ENCODE measurements around the gene DDX39B. TPM values are rescaled to one million over a fixed set of nuclear protein-coding genes. Genes with fewer than 3 reads are reported as not detected.

The DDX39B gene
- total and polyA plus RNA-seq, 9 of the 15 experiments (the other 6 are each of a cell fraction or from before 2014, with no cell fraction given) = 479 to 869 (median 592) TPM

DNA sequence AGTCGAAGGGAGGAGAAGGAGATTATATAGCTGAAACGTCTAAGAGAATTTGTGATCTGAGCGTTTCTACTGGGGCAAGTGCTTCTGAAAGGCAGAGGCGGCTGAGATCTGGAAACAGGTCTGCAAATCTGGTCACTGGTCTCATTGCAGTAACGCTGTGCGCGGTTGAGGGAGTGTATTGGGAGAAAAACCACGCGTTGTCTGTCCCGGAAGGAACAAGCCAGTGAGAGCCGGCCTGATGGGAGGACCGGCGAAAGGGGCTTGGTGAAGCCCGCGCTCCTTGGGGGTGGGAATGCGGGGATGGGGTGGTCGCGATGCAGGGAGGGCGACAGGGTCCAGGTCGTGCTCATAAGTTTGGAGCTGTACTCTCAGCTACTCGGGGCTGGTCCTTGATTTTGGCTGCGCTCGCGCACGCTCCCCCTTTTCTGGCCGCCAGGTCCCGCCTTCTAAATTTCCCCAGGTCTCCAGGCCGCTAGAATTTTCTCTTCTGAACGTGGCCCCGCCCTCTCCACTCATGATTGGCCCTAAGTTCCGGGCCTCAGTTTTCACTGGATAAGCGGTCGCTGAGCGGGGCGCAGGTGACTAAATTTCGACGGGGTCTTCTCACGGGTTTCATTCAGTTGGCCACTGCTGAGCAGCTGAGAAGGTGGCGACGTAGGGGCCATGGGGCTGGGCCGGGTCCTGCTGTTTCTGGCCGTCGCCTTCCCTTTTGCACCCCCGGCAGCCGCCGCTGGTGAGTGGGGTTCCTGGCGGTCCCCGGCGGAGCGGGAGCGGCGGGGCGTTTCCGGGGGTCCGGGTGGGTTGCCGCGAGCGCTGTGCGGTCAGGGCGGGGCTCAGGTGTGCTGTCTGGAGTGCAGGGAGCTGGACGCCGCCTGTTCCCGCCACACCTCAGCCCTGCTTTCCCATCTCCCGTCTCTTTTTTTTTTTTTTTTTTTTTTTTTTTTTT, 44.0 kb downstream of the DDX39B start, which contains the start of gene MICB (continued):
- TF ChIP-seq, protein P1, sequence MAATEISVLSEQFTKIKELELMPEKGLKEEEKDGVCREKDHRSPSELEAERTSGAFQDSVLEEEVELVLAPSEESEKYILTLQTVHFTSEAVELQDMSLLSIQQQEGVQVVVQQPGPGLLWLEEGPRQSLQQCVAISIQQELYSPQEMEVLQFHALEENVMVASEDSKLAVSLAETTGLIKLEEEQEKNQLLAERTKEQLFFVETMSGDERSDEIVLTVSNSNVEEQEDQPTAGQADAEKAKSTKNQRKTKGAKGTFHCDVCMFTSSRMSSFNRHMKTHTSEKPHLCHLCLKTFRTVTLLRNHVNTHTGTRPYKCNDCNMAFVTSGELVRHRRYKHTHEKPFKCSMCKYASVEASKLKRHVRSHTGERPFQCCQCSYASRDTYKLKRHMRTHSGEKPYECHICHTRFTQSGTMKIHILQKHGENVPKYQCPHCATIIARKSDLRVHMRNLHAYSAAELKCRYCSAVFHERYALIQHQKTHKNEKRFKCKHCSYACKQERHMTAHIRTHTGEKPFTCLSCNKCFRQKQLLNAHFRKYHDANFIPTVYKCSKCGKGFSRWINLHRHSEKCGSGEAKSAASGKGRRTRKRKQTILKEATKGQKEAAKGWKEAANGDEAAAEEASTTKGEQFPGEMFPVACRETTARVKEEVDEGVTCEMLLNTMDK (IDR thresholded peaks at IDR 0.05; ENCODE audit: borderline replicate concordance, insufficient read depth, low read depth, low read length, poor library complexity, severe bottlenecking) = no peak
- TF ChIP-seq PTBP1 (IDR thresholded peaks at IDR 0.05; ENCODE audit: low read depth, low read length) (no peak), ATF7 (IDR thresholded peaks at IDR 0.05) (peak; percentile 93), ZSCAN29 (IDR thresholded peaks at IDR 0.05) (no peak), KDM1A (IDR thresholded peaks at IDR 0.05) (peak; percentile 33 to 52; a peak in 3 of 4 replicates), FOXA1 (IDR thresholded peaks at IDR 0.05; ENCODE audit: borderline replicate concordance) (no peak), ZNF41 (CRISPR knock-in tag; conservative IDR thresholded peaks at IDR 0.05) (no peak), HMGN3 (IDR thresholded peaks at IDR 0.05; ENCODE audit: borderline replicate concordance, extremely low read depth, insufficient read length, low read depth, low read length) (peak; percentile 27), SAP30 (IDR thresholded peaks at IDR 0.05; ENCODE audit: borderline replicate concordance, insufficient read depth, low read depth, low read length, poor library complexity, severe bottlenecking) (peak; percentile 84), RBBP5 (IDR thresholded peaks at IDR 0.05; ENCODE audit: borderline replicate concordance, insufficient read depth, low read length, poor library complexity, severe bottlenecking) (peak; percentile 74), PHTF2 (CRISPR knock-in tag; IDR thresholded peaks at IDR 0.05) (peak; percentile 27; the same call in 1 of the 2 replicates), FOXK2 (conservative IDR thresholded peaks at IDR 0.05 in 1 of 2, IDR thresholded peaks at IDR 0.05 in 1 of 2; ENCODE audit: low read depth in 2 of 2) (peak; percentile 11 to 84; a peak in 3 of 4 replicates), ZNF274 (IDR thresholded peaks at IDR 0.05; ENCODE audit: borderline replicate concordance, low read depth, low read length) (no peak), ZBTB7A (IDR thresholded peaks at IDR 0.05; ENCODE audit: borderline replicate concordance, control insufficient read depth, low read depth, low read length) (peak; percentile 97), NONO (IDR thresholded peaks at IDR 0.05; ENCODE audit: low read depth in 2 of 2, low read length in 1 of 2) (0 out of 4 replicates have a peak, but pooled peaks of 1 of the 2 experiments have one; percentile 43), DMBX1 (CRISPR knock-in tag; IDR thresholded peaks at IDR 0.05; ENCODE audit: borderline replicate concordance) (no peak), NR1H2 (CRISPR knock-in tag; IDR thresholded peaks at IDR 0.05) (no peak), ZFX (CRISPR knock-in tag; IDR thresholded peaks at IDR 0.05) (peak; percentile 67), ETV1 (tag; conservative IDR thresholded peaks at IDR 0.05; ENCODE audit: low read depth) (no peak; the same call in 1 of the 2 replicates), NCOA1 (IDR thresholded peaks at IDR 0.05; ENCODE audit: low read depth) (0 out of 2 replicates have a peak, but pooled peaks have one; percentile 33)
- TF ChIP-seq, protein P2, sequence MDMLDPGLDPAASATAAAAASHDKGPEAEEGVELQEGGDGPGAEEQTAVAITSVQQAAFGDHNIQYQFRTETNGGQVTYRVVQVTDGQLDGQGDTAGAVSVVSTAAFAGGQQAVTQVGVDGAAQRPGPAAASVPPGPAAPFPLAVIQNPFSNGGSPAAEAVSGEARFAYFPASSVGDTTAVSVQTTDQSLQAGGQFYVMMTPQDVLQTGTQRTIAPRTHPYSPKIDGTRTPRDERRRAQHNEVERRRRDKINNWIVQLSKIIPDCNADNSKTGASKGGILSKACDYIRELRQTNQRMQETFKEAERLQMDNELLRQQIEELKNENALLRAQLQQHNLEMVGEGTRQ (CRISPR knock-in tag; IDR thresholded peaks at IDR 0.05) = 0 out of 2 replicates have a peak, but pooled peaks have one; percentile 19
- TF ChIP-seq, protein P3, sequence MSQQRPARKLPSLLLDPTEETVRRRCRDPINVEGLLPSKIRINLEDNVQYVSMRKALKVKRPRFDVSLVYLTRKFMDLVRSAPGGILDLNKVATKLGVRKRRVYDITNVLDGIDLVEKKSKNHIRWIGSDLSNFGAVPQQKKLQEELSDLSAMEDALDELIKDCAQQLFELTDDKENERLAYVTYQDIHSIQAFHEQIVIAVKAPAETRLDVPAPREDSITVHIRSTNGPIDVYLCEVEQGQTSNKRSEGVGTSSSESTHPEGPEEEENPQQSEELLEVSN (IDR thresholded peaks at IDR 0.05; ENCODE audit: borderline replicate concordance in 1 of 2, extremely low read depth in 1 of 2, insufficient read depth in 1 of 2, insufficient read length in 1 of 2, low read depth in 1 of 2, low read length in 1 of 2, poor library complexity in 1 of 2, severe bottlenecking in 1 of 2) = peak in 1 of 2 experiments; percentile 35
